ENCODE measurements around the gene CASK.

GRCh38 chrX:41716222-41716621 is 207.1 kb downstream of the CASK start:
- TF ChIP-seq CTCF (IDR thresholded peaks at IDR 0.05; ENCODE audit: insufficient read depth, low read length) (no peak), POLR2AphosphoS5 (IDR thresholded peaks at IDR 0.05; ENCODE audit: low read depth) (no peak), SPI1 (IDR thresholded peaks at IDR 0.05; ENCODE audit: borderline replicate concordance, low read depth) (no peak), REST (IDR thresholded peaks at IDR 0.05; ENCODE audit: insufficient replicate concordance, low read depth) (no peak), GABPA (IDR thresholded peaks at IDR 0.05; ENCODE audit: low read depth) (no peak)
